T-helper 1 cell treated with Interleukin-12 subunit alpha and Interleukin-12 subunit beta and Interleukin-4 antibody, amounts not matched to agents 30 ng/mL and 1 ng/mL, for 36 hours (primary cell): ENCODE measurements around the gene PLEK. TPM values are rescaled to one million over a fixed set of nuclear protein-coding genes. Genes with fewer than 3 reads are reported as not detected.
"Not testable (repeated sequence)": the region's sequence is repeated elsewhere in the genome, so short reads cannot be mapped to it uniquely, and the experiment has no call there.

Experiments used
- intact Hi-C: fragments of 100-400 bp; cut with micrococcal nuclease; formaldehyde crosslinking; loops from one replicate; pipeline ENCODE4 v1.15.1; 2024
- total RNA-seq: library from RNA; stranded (reverse); gene quantifications from 2 replicates; pipeline ENCODE4 v1.2.3, GENCODE V29; 2022

PLEK gene
- total RNA-seq, 1 donor from 2014 or later: 3.9 TPM

DNA sequence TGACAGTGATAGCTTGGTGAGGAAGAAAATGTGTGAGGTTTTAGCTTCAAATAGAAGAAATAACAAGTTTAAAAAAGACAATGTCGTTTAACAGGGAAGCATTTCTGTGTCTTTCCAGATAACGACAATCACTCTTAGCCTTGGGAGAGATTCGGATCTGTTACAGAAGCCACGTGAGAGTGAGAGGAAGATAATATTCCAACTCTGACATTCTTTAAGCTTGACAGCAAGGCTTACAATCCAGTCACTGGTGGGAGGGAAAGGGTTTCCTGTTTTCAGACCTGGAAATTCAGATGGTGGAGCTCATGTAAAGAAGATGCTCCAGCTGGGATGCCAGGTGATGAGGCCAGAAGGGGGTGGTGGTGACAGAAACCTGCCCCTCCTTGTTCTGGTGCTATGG lies 71.2 kb downstream of the PLEK start:
- intact Hi-C loops: no loop called here

DNA sequence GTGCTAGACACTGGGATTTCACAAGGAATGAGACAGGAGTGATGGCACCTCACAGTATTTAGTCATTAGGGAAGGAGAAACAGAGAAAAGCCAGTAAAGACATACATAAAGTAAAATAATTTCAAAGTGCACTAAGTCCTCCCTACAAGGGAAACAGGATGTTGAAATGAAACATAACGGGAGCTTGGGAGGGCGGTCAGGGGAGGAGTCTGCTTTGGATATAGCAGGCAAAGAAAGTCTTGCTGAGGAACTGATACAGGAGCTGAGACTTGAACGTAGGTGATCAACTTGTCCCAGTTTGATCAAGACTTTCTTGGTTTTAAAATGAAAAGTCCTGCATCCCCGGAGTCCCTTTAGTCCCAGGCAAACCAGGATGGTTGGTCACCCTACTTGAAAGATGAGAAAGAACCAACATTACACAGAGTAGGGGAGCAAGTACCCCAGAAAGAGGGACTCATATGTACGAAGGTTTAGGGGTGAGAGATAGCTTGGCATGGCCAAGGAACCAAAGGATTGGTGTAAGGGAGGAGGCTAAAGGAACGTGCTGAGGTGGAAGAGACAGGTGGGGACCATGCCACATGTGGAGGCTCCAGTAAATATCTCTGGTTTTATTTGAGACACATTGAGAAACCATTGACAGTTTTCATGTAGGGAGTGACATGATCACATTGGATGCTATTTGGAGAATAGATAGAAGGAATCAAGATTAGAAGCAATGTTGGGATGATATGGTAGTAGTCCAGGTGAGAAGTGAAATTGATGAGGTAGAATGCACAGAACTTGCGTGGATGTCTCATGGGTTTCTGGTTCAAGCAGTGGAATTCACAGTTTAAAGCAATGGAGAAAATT lies 73.6 kb downstream of the PLEK start:
- intact Hi-C loops: no loop called here

DNA sequence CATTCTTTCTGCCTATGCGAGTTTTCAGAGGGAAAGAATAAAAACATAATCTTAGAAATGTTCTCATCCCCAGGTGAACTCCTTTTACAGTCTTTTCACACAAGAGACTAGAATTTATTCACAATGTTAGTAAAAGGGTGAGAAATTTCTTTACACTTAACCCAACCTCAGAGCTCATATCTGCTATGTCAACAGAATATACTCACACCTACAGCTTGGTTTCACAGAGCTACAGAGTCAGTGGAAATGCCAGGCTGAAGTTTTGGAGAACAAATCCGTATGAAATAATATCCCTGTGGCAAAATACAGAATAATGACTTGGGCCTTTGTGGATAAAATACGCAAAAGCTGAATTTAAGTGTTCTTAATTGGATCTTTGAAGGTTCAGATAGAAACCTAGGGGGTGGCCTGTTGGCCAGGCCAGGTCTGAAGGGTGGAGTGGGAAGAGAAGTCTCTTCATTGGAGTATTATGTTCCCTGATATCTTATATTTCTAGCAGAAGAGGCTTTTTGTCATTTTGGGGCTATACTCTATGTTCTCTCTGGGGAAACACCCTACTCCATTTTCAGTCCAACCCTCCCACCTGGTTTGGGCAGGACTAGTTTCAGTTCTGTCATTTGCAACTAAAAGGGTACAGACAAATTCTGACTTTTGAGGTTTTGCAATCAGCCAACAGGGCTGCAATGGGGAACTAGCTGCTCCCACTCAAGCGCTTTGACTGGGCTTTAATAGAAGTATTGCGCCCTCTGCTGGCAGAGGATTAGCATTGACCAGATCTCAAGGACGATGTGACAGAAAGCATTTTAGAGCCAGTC lies 76.3 kb downstream of the PLEK start:
- intact Hi-C loops: loop anchor here (1.0 to 2.0 kb wide), 11 partner anchors 17 to 379 kb away; partner anchors contain the start of genes APLF, C1D, FBXO48 and PNO1

DNA sequence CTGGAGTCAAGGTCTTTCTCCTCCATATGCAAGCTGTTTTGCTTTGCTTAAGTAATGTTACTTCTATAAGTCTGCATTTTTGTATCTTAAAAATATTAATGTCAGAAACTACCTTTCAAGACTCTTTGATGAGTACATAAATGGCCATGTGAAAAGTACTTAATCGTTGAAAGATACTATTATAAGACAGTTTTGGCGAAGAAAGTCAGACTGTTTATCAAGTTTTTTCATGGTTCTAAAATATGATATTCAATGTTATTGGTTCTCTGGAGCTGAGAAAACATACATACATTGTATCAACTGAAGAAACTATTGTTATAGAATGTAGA lies 76.9 kb downstream of the PLEK start:
- intact Hi-C loops: loop anchor here (1.0 to 2.0 kb wide), 11 partner anchors 18 to 379 kb away; partner anchors contain the start of genes APLF, C1D, FBXO48 and PNO1

DNA sequence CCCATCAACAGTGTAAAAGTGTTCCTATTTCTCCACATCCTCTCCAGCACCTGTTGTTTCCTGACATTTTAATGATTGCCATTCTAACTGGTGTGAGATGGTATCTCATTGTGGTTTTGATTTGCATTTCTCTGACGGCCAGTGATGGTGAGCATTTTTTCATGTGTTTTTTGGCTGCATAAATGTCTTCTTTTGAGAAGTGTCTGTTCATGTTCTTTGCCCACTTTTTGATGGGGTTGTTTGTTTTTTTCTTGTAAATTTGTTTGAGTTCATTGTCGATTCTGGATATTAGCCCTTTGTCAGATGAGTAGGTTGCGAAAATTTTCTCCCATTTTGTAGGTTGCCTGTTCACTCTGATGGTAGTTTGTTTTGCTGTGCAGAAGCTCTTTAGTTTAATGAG lies 81.3 kb downstream of the PLEK start:
- intact Hi-C loops: not testable (repeated sequence)

Other genes with a start within 250 kb of the PLEK start
- 16.0 and 17.0 TPM in 2 replicates for gene PNO1, start 207.4 kb upstream of the PLEK start, total RNA-seq
- gene PPP3R1, start 112.8 kb upstream of the PLEK start, total RNA-seq: 73.6 and 77.5 TPM in 2 replicates
- gene CNRIP1, start 45.3 kb upstream of the PLEK start, total RNA-seq: not detected in 2 replicates
- 2.4 and 2.5 TPM in 2 replicates for gene FBXO48, start 102.0 kb downstream of the PLEK start, total RNA-seq
- gene APLF, start 102.3 kb downstream of the PLEK start, total RNA-seq: 3.3 and 3.5 TPM in 2 replicates